ENCODE data around the gene CELA2A. TPM values are rescaled to one million over a fixed set of nuclear protein-coding genes. Genes with fewer than 3 reads are reported as not detected.

CELA2A gene
- polyA plus RNA-seq, 1 donor (not counting 4 experiments of a cell fraction or from before 2014, with no cell fraction given), result not detected

- peaks cover under 1% of the 10 kb centered on the region for H3K9me1 ChIP-seq (ENCODE audit: control insufficient read depth, extremely low read depth, insufficient read depth, low read length)
- TF ChIP-seq EZH2 (IDR thresholded peaks at IDR 0.05; ENCODE audit: low read length) (no peak), CTCF (optimal IDR thresholded peaks at IDR 0.05 in 1 of 3, IDR thresholded peaks at IDR 0.05 in 1 of 3, conservative IDR thresholded peaks at IDR 0.05 in 1 of 3; ENCODE audit: extremely low read depth in 1 of 3, insufficient read depth in 2 of 3, low read length in 3 of 3) (no peak)
- no peaks in the 10 kb centered on the region for H3K4me1 ChIP-seq (ENCODE audit: control insufficient read depth, extremely low read depth, insufficient read depth, low read length)
- H3K79me2 ChIP-seq (ENCODE audit: control insufficient read depth, insufficient read depth, low read length), result no peaks in the 10 kb centered on the region
- no peak overlapping the region for H3K4me3 ChIP-seq (ENCODE audit: control insufficient read depth in 2 of 3, extremely low read depth in 1 of 3, insufficient read depth in 2 of 3, low read depth in 1 of 3, low read length in 3 of 3)
- H4K20me1 ChIP-seq (ENCODE audit: control insufficient read depth, extremely low read depth, insufficient read depth, low read length), result no peaks in the 10 kb centered on the region
- DNase-seq (ENCODE audit: low read depth, low spot score) (no peak), FAIRE-seq (no peak)
- dilution Hi-C loops (cut with MboI; ENCODE audit: extremely low pct_ligation_motif_present, low sequenced_read_pairs), result no loop called here
- no peak overlapping the region for H3K9ac ChIP-seq (ENCODE audit: control insufficient read depth, extremely low read depth, insufficient read depth, low read length)
- H3K4me2 ChIP-seq (ENCODE audit: control insufficient read depth, extremely low read depth, insufficient read depth, low read depth, low read length), result no peak overlapping the region
- H3K27me3 ChIP-seq (ENCODE audit: control insufficient read depth, extremely low read depth, insufficient read depth, low read length), result no peaks in the 10 kb centered on the region
- no peak overlapping the region for H2AFZ ChIP-seq (ENCODE audit: control insufficient read depth, low read length)
- H3K9me3 ChIP-seq (ENCODE audit: control insufficient read depth, low read depth, low read length), result no peaks in the 10 kb centered on the region
- H3K36me3 ChIP-seq (ENCODE audit: control insufficient read depth in 2 of 2, extremely low read depth in 1 of 2, insufficient read depth in 2 of 2, low read length in 2 of 2), result no peaks in the 10 kb centered on the region
- no peak overlapping the region for H3K27ac ChIP-seq (ENCODE audit: control insufficient read depth, insufficient read depth, low read length)
Measured at GRCh38 chr1:15449567-15449966, 7.0 kb upstream of the CELA2A start.

GRCh38 chr1:15451014-15451722 lies 5.4 kb upstream of the CELA2A start:
- FAIRE-seq, result no peak
- Histone ChIP-seq H3K79me2 (ENCODE audit: control insufficient read depth, insufficient read depth, low read length) (no peaks in the 10 kb centered on the region), H4K20me1 (ENCODE audit: control insufficient read depth, extremely low read depth, insufficient read depth, low read length) (no peaks in the 10 kb centered on the region), H3K9me3 (ENCODE audit: control insufficient read depth, low read depth, low read length) (no peaks in the 10 kb centered on the region), H3K9me1 (ENCODE audit: control insufficient read depth, extremely low read depth, insufficient read depth, low read length) (no peaks in the 10 kb centered on the region), H3K36me3 (ENCODE audit: control insufficient read depth in 2 of 2, extremely low read depth in 1 of 2, insufficient read depth in 2 of 2, low read length in 2 of 2) (no peaks in the 10 kb centered on the region), H3K4me1 (ENCODE audit: control insufficient read depth, extremely low read depth, insufficient read depth, low read length) (no peaks in the 10 kb centered on the region), H3K4me3 (ENCODE audit: control insufficient read depth in 2 of 3, extremely low read depth in 1 of 3, insufficient read depth in 2 of 3, low read depth in 1 of 3, low read length in 3 of 3) (no peak overlapping the region), H3K27me3 (ENCODE audit: control insufficient read depth, extremely low read depth, insufficient read depth, low read length) (no peaks in the 10 kb centered on the region), H3K9ac (ENCODE audit: control insufficient read depth, extremely low read depth, insufficient read depth, low read length) (no peak overlapping the region), H3K4me2 (ENCODE audit: control insufficient read depth, extremely low read depth, insufficient read depth, low read depth, low read length) (no peak overlapping the region), H3K27ac (ENCODE audit: control insufficient read depth, insufficient read depth, low read length) (no peak overlapping the region), H2AFZ (ENCODE audit: control insufficient read depth, low read length) (no peak overlapping the region)
- TF ChIP-seq EZH2 (IDR thresholded peaks at IDR 0.05; ENCODE audit: low read length), result no peak
- no peak for TF ChIP-seq CTCF (optimal IDR thresholded peaks at IDR 0.05 in 1 of 3, IDR thresholded peaks at IDR 0.05 in 1 of 3, conservative IDR thresholded peaks at IDR 0.05 in 1 of 3; ENCODE audit: extremely low read depth in 1 of 3, insufficient read depth in 2 of 3, low read length in 3 of 3)
- DNase-seq (ENCODE audit: low read depth, low spot score), result no peak
- dilution Hi-C loops (cut with MboI; ENCODE audit: extremely low pct_ligation_motif_present, low sequenced_read_pairs), result no loop called here

Data from keratinocyte (primary cell).